Chondrocyte (in vitro differentiated cells): Measurements from ENCODE around the gene RAP1GAP2. TPM values are rescaled to one million over a fixed set of nuclear protein-coding genes. Genes with fewer than 3 reads are reported as not detected.

Source experiments
- DNase-seq: peaks from one replicate; pipeline ENCODE4 v3.0.0; 2021; ENCODE audit warnings: mixed read lengths, low spot score
- H3K27ac Mint-ChIP-seq: one replicate; pipeline ENCODE4 v1.8.0; 2021; ENCODE audit warnings: mild to moderate bottlenecking, moderate library complexity, mixed read lengths; ENCODE audit not compliant: unreplicated experiment
- H3K27me3 Mint-ChIP-seq: 2 replicates; pipeline ENCODE4 v1.8.0; 2021; ENCODE audit warnings: low read depth, mixed read lengths
- H3K36me3 Mint-ChIP-seq: 2 replicates; pipeline ENCODE4 v1.8.0; 2021; ENCODE audit warnings: low read depth, mixed read lengths
- H3K4me1 Mint-ChIP-seq: 2 replicates; pipeline ENCODE4 v1.8.0; 2021; ENCODE audit warnings: low read depth, mild to moderate bottlenecking, mixed read lengths
- H3K4me3 Mint-ChIP-seq: one replicate; pipeline ENCODE4 v1.8.0; 2021; ENCODE audit warnings: mild to moderate bottlenecking, moderate library complexity, mixed read lengths; ENCODE audit not compliant: unreplicated experiment
- H3K9me3 Mint-ChIP-seq: 2 replicates; pipeline ENCODE4 v1.8.0; 2021; ENCODE audit warnings: low read depth, mixed read lengths
- CTCF ChIP-seq: fragments of 200-600 bp; sonication (generic); IDR thresholded peaks from 2 replicates; pipeline ENCODE4 v1.5.0; 2021; ENCODE audit warnings: antibody characterized with exemption, mild to moderate bottlenecking, moderate library complexity
- total RNA-seq: library from RNA; stranded (reverse); gene quantifications from 3 replicates; pipeline ENCODE4 v1.2.1, GENCODE V29; 2021

Gene RAP1GAP2
- total RNA-seq, 1 donor from 2014 or later = 3.4 TPM

DNA sequence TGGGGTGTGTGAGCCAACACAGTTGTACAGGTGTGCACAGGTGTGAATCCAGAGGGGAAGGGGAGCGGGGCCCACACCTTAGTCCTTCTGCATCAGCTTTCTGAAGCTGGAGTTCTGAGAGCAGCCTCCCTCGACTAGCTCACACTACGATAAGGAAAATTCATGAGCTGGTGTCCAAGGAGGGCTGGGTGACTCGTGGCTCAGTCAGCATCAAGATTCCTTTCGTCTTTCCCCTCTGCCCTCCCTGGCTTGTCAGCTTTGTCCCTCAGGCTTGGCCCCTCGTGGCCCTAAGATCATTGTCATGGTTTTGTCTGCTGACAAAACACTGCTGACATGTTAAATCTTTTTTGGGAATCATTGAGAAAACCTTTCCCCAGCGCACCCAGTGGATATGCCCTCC is 219.7 kb downstream of the RAP1GAP2 start:
- no peak for DNase-seq
- no peak overlapping the region for H3K4me3 Mint-ChIP-seq

GRCh38 chr17:3017936-3018335 is 221.7 kb downstream of the RAP1GAP2 start:
- Mint-ChIP-seq H3K36me3 (peaks cover 13% of the 10 kb centered on the region), H3K4me1 (peaks cover 3% of the 10 kb centered on the region), H3K27me3 (no peaks in the 10 kb centered on the region), H3K9me3 (peaks cover 15% of the 10 kb centered on the region), H3K27ac (no peak overlapping the region), H3K4me3 (no peak overlapping the region)
- DNase-seq = peak; percentile 65
- no peak for TF ChIP-seq CTCF

More for the DNA sequence above, 219.7 kb downstream of the RAP1GAP2 start:
- Mint-ChIP-seq H3K27me3 (no peaks in the 10 kb centered on the region), H3K27ac (no peak overlapping the region), H3K4me1 (peaks cover 3% of the 10 kb centered on the region), H3K36me3 (peaks cover 2% of the 10 kb centered on the region), H3K9me3 (no peaks in the 10 kb centered on the region)
- no peak for TF ChIP-seq CTCF

- DNase-seq = peak; percentile 55
- Mint-ChIP-seq H3K4me1 (peaks cover 3% of the 10 kb centered on the region), H3K4me3 (no peak overlapping the region), H3K27ac (no peak overlapping the region), H3K36me3 (peaks cover 23% of the 10 kb centered on the region), H3K9me3 (peaks cover 32% of the 10 kb centered on the region), H3K27me3 (no peaks in the 10 kb centered on the region)
- no peak for TF ChIP-seq CTCF
Observed at GRCh38 chr17:3019761-3020160, 223.5 kb downstream of the RAP1GAP2 start.

- H3K27ac Mint-ChIP-seq = no peak overlapping the region
- TF ChIP-seq CTCF = no peak
- no peaks in the 10 kb centered on the region for H3K27me3 Mint-ChIP-seq
- peaks cover 23% of the 10 kb centered on the region for H3K36me3 Mint-ChIP-seq
- no peak overlapping the region for H3K4me3 Mint-ChIP-seq
- DNase-seq = peak; percentile 53
- peaks cover 3% of the 10 kb centered on the region for H3K4me1 Mint-ChIP-seq
- H3K9me3 Mint-ChIP-seq = peaks cover 32% of the 10 kb centered on the region
Observed at GRCh38 chr17:3020381-3020780, 224.1 kb downstream of the RAP1GAP2 start.

DNA sequence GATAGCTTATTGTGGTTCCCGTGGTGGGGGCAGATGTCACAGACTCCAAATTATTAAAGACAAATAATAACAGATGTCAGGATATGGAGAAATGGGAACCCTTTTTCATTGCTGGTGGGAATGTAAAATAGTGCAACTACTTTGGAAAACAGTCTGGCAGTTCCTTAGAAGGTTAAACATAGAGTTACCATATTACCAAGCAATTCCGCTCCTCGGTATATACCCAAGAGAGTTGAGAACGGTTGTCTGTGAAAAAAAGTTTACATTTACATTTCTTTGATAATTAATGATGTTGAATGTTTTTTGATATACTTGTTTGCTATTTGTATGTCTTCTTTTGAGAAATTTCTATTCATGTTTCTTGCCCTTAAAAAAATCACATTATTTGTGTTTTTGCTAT is 226.0 kb downstream of the RAP1GAP2 start:
- TF ChIP-seq CTCF = no peak
- H3K27ac Mint-ChIP-seq = no peak overlapping the region
- no peaks in the 10 kb centered on the region for H3K27me3 Mint-ChIP-seq
- no peak for DNase-seq
- H3K4me1 Mint-ChIP-seq = no peaks in the 10 kb centered on the region
- no peak overlapping the region for H3K4me3 Mint-ChIP-seq
- peaks cover 23% of the 10 kb centered on the region for H3K36me3 Mint-ChIP-seq
- peaks cover 32% of the 10 kb centered on the region for H3K9me3 Mint-ChIP-seq
